A673 (cell line): ENCODE results near the gene PCCA.

ENCODE experiments used
- EZH2 ChIP-seq: fragments of 200-600 bp; sonication (generic); IDR thresholded peaks from 2 replicates; pipeline ENCODE4 v1.6.1; 2017; ENCODE audit warnings: borderline replicate concordance, low read depth, mild to moderate bottlenecking, mixed read lengths, antibody characterized with exemption, low read length; ENCODE audit not compliant: poor library complexity, severe bottlenecking
- TF ChIP-seq, protein P1 (sequence below): fragments of 300-800, 200-600 bp; sonication (generic); conservative IDR thresholded peaks from 2 replicates; pipeline ENCODE4 v1.5.1; 2017; ENCODE audit warnings: low read depth, mild to moderate bottlenecking, antibody characterized with exemption, low read length, moderate library complexity, mixed read lengths

DNA sequence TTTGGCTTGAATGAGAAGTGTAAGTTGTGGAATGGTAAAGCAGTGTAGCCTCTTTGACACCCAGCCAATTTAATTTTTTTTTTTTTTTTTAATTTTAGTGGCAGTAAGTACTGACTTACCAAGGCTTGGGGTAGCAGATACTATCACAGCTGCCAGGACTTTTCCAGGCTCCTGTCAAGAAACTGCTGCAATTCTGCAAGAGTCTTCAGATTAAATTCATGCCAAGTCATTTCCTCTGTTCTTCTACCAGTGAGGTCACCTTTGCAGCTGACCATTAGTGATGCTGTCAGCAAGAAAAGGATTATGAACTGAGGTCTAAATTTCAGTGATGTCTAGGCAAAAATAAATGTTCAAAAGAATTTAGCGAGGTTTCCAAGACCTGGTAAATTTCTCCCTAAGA is 408.5 kb downstream of the PCCA start:
- TF ChIP-seq, protein P1, sequence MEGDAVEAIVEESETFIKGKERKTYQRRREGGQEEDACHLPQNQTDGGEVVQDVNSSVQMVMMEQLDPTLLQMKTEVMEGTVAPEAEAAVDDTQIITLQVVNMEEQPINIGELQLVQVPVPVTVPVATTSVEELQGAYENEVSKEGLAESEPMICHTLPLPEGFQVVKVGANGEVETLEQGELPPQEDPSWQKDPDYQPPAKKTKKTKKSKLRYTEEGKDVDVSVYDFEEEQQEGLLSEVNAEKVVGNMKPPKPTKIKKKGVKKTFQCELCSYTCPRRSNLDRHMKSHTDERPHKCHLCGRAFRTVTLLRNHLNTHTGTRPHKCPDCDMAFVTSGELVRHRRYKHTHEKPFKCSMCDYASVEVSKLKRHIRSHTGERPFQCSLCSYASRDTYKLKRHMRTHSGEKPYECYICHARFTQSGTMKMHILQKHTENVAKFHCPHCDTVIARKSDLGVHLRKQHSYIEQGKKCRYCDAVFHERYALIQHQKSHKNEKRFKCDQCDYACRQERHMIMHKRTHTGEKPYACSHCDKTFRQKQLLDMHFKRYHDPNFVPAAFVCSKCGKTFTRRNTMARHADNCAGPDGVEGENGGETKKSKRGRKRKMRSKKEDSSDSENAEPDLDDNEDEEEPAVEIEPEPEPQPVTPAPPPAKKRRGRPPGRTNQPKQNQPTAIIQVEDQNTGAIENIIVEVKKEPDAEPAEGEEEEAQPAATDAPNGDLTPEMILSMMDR, result no peak
- TF ChIP-seq EZH2, result no peak
